Fibroblast of lung (primary cell): ENCODE data around the gene RER1. TPM values are rescaled to one million over a fixed set of nuclear protein-coding genes. Genes with fewer than 3 reads are reported as not detected.

Experiments used
- DNase-seq, 2 donors: peaks; one replicate each; pipeline versions ENCODE4 v3.0.0 to v3.0.0-alpha.2; 2010; ENCODE audit warnings: low read depth in 2 of 2
- H2AFZ ChIP-seq: 2 replicates; pipeline ENCODE4 v1.5.1; 2012; ENCODE audit warnings: low read length, control low read depth, inconsistent platforms
- H3K27ac ChIP-seq: 2 replicates; pipeline ENCODE4 v1.5.1; 2011; ENCODE audit warnings: low read length, control low read depth; ENCODE audit not compliant: insufficient read depth
- H3K27me3 ChIP-seq: 2 replicates; pipeline ENCODE4 v1.5.1; 2011; ENCODE audit warnings: mild to moderate bottlenecking, low read length; ENCODE audit not compliant: control insufficient read depth, insufficient read depth
- H3K36me3 ChIP-seq: 2 replicates; pipeline ENCODE4 v1.5.1; 2011; ENCODE audit warnings: low read length; ENCODE audit not compliant: control insufficient read depth, insufficient read depth
- H3K4me1 ChIP-seq: 2 replicates; pipeline ENCODE4 v1.5.1; 2011; ENCODE audit warnings: low read length; ENCODE audit not compliant: control insufficient read depth, insufficient read depth; ENCODE audit errors: extremely low read depth
- H3K4me2 ChIP-seq: 2 replicates; pipeline ENCODE4 v1.5.1; 2011; ENCODE audit warnings: low read length, control low read depth; ENCODE audit not compliant: insufficient read depth; ENCODE audit errors: extremely low read depth
- H3K4me3 ChIP-seq, 4 experiments: fragments of 200-600 bp in 1 of 4; sonication (generic) in 1 of 4; replicated peaks in 1 of 4; 2 replicates each; pipeline ENCODE4 v1.5.1; 2011 to 2016; ENCODE audit warnings: low read length in 4 of 4, low read depth in 3 of 4, mild to moderate bottlenecking in 3 of 4, control low read depth in 2 of 4, inconsistent platforms in 1 of 4, mixed read lengths in 1 of 4; ENCODE audit not compliant: insufficient read depth in 1 of 4; ENCODE audit errors: control extremely low read depth in 1 of 4
- H3K79me2 ChIP-seq: 2 replicates; pipeline ENCODE4 v1.5.1; 2012; ENCODE audit warnings: mild to moderate bottlenecking, low read length, inconsistent platforms; ENCODE audit not compliant: control insufficient read depth, insufficient read depth
- H3K9ac ChIP-seq: 2 replicates; pipeline ENCODE4 v1.5.1; 2011; ENCODE audit warnings: mild to moderate bottlenecking, low read length, control low read depth; ENCODE audit not compliant: insufficient read depth
- H3K9me3 ChIP-seq: 2 replicates; pipeline ENCODE4 v1.5.1; 2012; ENCODE audit warnings: low read depth, low read length; ENCODE audit not compliant: control insufficient read depth, insufficient read depth
- H4K20me1 ChIP-seq: 2 replicates; pipeline ENCODE4 v1.5.1; 2011; ENCODE audit warnings: low read length; ENCODE audit not compliant: control insufficient read depth, insufficient read depth; ENCODE audit errors: extremely low read depth
- CTCF ChIP-seq, 2 donors: IDR thresholded peaks in 1 of 2; conservative IDR thresholded peaks in 1 of 2; 1 replicate in 1 of 2; 2 replicates in 1 of 2; pipeline ENCODE4 v1.5.1; 2011 to 2012; ENCODE audit warnings: low read length in 2 of 2, control low read depth in 1 of 2, inconsistent platforms in 1 of 2, low read depth in 1 of 2, mild to moderate bottlenecking in 1 of 2
- EZH2 ChIP-seq: IDR thresholded peaks from 2 replicates; pipeline ENCODE4 v1.5.1; 2012; ENCODE audit warnings: low read length, control low read depth, mild to moderate bottlenecking; ENCODE audit errors: missing control alignments
- polyA plus RNA-seq, 2 donors: library from polyadenylated mRNA; depleted of rRNA in 1 of 2; stranded (reverse) in 1 of 2; unstranded in 1 of 2; fragments of >200 nt; gene quantifications; 2 replicates each; pipeline ENCODE4 v1.2.1, GENCODE V29; 2011 to 2012; ENCODE audit warnings: missing spikeins in 1 of 2
- total RNA-seq: library from RNA; depleted of rRNA; stranded (reverse); fragments of >200 nt; gene quantifications from 2 replicates; pipeline ENCODE4 v1.2.1, GENCODE V29; 2014

Gene RER1
- total and polyA plus RNA-seq, 2 donors (not counting 1 experiment from before 2014, with no cell fraction given) = 76.1 to 271 TPM

- no peak for TF ChIP-seq EZH2
- H3K27me3 ChIP-seq = no peaks in the 10 kb centered on the region
- H3K27ac ChIP-seq = peak overlapping the region; percentile 14
- H4K20me1 ChIP-seq = no peaks in the 10 kb centered on the region
- no peak overlapping the region for H2AFZ ChIP-seq
- no peak overlapping the region for H3K4me2 ChIP-seq
- H3K36me3 ChIP-seq = peaks cover 48% of the 10 kb centered on the region
- no peak overlapping the region for H3K4me3 ChIP-seq
- DNase-seq = peak; percentile 34 to 55
- no peak overlapping the region for H3K9ac ChIP-seq
- no peaks in the 10 kb centered on the region for H3K9me3 ChIP-seq
- peaks cover 5% of the 10 kb centered on the region for H3K79me2 ChIP-seq
- H3K4me1 ChIP-seq = no peaks in the 10 kb centered on the region
These were observed 13.4 kb downstream of the RER1 start for GRCh38 chr1:2404890-2405511.

- Histone ChIP-seq H3K27me3 (no peaks in the 10 kb centered on the region), H4K20me1 (no peaks in the 10 kb centered on the region), H3K79me2 (peaks cover 5% of the 10 kb centered on the region), H3K36me3 (peaks cover 42% of the 10 kb centered on the region), H3K4me2 (no peak overlapping the region), H3K4me1 (no peaks in the 10 kb centered on the region), H3K27ac (peak overlapping the region; percentile 14), H3K4me3 (no peak overlapping the region), H2AFZ (no peak overlapping the region), H3K9ac (no peak overlapping the region), H3K9me3 (no peaks in the 10 kb centered on the region)
- DNase-seq = peak in 1 of 2 donors; percentile 69
- TF ChIP-seq CTCF (conservative IDR thresholded peaks at IDR 0.05 in 1 of 2, IDR thresholded peaks at IDR 0.05 in 1 of 2; ENCODE audit: low read depth in 1 of 2, low read length in 2 of 2) = no peak
- TF ChIP-seq EZH2 = no peak
These were observed 14.1 kb downstream of the RER1 start for GRCh38 chr1:2405588-2406295.

GRCh38 chr1:2406451-2407041 lies 14.9 kb downstream of the RER1 start:
- Histone ChIP-seq H3K27me3 (no peaks in the 10 kb centered on the region), H3K79me2 (peaks cover 5% of the 10 kb centered on the region), H4K20me1 (no peaks in the 10 kb centered on the region), H3K4me2 (no peak overlapping the region), H2AFZ (no peak overlapping the region), H3K9ac (no peak overlapping the region), H3K4me3 (no peak overlapping the region), H3K9me3 (no peaks in the 10 kb centered on the region), H3K36me3 (peaks cover 42% of the 10 kb centered on the region), H3K27ac (no peak overlapping the region), H3K4me1 (peaks cover 2% of the 10 kb centered on the region)
- TF ChIP-seq CTCF (conservative IDR thresholded peaks at IDR 0.05 in 1 of 2, IDR thresholded peaks at IDR 0.05 in 1 of 2; ENCODE audit: low read depth in 1 of 2, low read length in 2 of 2) = no peak
- no peak for TF ChIP-seq EZH2
- DNase-seq = no peak
